GM12891 (cell line): ENCODE results near the gene MATN1.

ENCODE experiments used
- POLR2A ChIP-seq: IDR thresholded peaks from 2 replicates; pipeline ENCODE4 v1.6.1; 2011; ENCODE audit warnings: low read depth, low read length, control low read depth
- POLR2AphosphoS5 ChIP-seq: IDR thresholded peaks from 2 replicates; pipeline ENCODE4 v1.6.1; 2011; ENCODE audit warnings: low read depth, low read length, control low read depth
- SPI1 ChIP-seq: IDR thresholded peaks from 2 replicates; pipeline ENCODE4 v1.6.1; 2011; ENCODE audit warnings: low read depth, low read length, control low read depth

DNA sequence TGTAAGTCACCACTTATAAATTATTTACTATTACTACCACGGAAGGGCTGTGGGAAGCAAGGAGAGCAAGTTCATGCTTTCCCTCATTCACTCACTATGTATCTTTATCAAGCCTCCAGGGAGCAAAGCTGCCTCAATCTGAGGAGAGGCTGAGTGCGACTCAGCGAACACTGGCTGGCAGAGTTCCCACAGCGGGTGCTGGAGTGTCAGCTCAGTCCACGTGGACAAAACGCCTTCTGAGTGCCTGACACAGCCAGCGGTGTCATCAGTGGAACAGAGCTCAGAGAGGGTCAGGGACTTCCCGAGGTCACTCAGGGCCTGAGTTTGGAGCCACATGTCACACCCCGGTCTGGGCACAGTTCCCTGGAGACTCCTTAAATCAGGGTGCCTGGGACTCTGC is 16.9 kb downstream of the MATN1 start:
- TF ChIP-seq POLR2A (no peak), POLR2AphosphoS5 (no peak), SPI1 (no peak)
